Stimulated activated CD8-positive, alpha-beta memory T cell treated with anti-CD3 and anti-CD28 coated beads, Interleukin-4, amount 100 ng/mL, for 4 hours (primary cell): Measurements from ENCODE around the gene ECEL1.
"Not testable (repeated sequence)": the region's sequence is repeated elsewhere in the genome, so short reads cannot be mapped to it uniquely, and the experiment has no call there.

Source experiments
- DNase-seq, 2 donors: peaks; one replicate each; pipeline ENCODE4 v3.0.0-alpha.2; 2020; ENCODE audit warnings: low read depth in 2 of 2, low spot score in 1 of 2

ECEL1 gene

GRCh38 chr2:232460171-232460570 is 27.5 kb downstream of the ECEL1 start:
- DNase-seq, result no peak

GRCh38 chr2:232459419-232460035 is 28.1 kb downstream of the ECEL1 start:
- no peak for DNase-seq

GRCh38 chr2:232458661-232459418 is 28.8 kb downstream of the ECEL1 start:
- no peak for DNase-seq

DNA sequence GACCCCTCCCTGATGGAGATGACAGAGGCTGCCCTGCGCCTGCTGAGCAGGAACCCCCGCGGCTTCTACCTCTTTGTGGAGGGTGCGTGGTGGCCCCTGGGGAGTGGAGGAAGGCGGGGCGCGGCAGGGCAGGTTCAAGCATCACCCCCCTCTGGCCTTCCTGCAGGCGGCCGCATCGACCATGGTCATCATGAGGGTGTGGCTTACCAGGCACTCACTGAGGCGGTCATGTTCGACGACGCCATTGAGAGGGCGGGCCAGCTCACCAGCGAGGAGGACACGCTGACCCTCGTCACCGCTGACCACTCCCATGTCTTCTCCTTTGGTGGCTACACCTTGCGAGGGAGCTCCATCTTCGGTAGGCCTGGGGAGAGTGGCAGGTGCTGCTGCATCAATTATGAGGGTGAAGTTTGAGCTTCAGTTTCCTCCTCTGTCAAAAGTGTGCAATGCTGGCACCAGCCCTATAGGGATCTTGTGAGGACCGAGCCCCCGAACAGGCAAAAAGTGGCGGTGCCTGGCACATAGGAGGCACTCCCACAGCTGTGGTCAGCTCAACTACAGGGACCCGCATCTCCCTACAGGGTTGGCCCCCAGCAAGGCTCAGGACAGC is 29.5 kb downstream of the ECEL1 start:
- no peak for DNase-seq

GRCh38 chr2:232457121-232458011 is 30.3 kb downstream of the ECEL1 start:
- no peak for DNase-seq

DNA sequence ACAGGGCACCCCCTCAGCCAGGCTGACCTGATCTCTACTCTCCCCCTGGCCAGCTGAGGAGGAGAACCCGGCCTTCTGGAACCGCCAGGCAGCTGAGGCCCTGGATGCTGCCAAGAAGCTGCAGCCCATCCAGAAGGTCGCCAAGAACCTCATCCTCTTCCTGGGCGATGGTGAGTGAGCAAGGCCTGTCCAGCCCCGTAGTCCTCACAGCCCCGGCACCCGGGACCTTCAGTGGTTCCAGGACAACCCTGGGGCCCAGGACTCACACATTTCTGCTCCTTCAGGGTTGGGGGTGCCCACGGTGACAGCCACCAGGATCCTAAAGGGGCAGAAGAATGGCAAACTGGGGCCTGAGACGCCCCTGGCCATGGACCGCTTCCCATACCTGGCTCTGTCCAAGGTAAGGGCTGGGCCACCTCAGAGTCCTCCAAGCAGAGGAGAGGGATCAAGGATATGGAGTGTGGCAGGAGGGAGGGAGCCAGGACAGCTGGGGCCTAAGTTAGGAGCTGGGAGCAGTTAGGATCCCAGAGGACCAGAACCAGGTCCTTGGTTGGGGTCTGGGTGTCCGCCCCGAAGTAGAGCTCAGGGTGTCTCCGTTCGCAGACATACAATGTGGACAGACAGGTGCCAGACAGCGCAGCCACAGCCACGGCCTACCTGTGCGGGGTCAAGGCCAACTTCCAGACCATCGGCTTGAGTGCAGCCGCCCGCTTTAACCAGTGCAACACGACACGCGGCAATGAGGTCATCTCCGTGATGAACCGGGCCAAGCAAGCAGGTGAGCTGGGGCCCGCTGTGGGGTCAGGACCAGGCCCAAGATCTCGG is 31.1 kb downstream of the ECEL1 start:
- DNase-seq, result no peak

- DNase-seq, result no peak
These were observed 32.0 kb downstream of the ECEL1 start, which contains the start of gene ALPI for GRCh38 chr2:232455426-232456255. ALPI (plus strand) TSS chr2:232456153; CDS start chr2:232456200, 47 bp downstream.

DNA sequence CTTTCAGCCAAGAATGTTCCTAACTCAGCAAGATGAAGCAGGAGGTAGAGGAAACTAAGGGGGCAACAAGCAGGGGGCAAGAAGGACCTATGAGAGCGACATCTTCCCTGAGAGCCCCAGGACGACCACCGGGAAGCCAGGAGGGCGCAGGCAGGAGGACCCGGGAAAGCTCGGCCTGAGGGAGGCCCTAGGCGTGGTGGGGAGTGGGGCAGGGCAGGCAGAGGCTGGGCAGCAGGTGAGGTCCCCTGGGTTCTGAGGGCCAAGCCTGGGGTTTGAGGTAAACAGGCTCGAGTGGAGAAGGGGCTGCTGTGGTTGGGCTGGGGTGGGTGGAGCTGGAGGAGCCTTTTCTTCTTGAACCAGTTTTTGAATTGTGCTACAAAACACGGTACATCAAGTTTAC is 33.0 kb downstream of the ECEL1 start:
- no peak for DNase-seq

DNA sequence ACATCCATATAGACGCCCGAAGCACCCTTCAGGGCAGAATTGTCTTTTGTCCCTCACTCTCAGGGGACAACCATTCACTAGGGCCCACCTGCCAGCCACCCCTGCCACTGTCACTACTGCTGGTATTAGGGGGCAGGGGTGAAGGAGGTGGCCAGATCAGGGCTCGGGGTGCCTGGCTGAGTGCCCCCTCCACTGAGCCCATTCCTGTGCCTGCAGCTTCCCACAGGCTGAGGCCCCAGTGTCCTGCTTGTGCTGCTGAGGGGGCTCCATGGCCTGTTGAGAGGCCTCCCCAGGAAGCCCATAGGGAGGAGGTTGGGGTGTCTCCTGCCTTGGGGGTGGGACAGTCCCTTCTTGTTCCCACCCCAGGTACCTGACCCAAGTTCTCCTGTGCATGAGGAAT is 36.0 kb downstream of the ECEL1 start:
- DNase-seq, result not testable (repeated sequence)

DNA sequence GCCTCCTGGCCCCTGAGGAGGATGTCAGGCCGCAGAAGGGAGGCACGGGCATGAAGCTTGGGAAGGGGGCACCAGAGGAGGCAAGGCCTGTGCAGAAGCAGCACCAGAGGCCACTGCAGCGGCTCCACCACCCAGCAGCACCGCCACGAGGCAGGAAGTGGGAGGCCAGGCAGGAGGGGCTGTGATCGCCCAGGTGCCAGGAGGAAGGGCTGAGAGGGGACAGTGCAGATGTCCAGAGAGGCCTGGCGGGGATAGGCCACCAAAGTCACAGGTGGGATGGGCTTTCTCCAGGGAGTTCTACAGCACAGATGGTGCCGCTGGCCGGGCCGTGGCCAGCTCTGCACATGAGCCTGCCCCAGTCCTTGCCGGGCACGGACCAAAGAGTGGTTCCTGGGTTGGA is 37.7 kb downstream of the ECEL1 start:
- no peak for DNase-seq

DNA sequence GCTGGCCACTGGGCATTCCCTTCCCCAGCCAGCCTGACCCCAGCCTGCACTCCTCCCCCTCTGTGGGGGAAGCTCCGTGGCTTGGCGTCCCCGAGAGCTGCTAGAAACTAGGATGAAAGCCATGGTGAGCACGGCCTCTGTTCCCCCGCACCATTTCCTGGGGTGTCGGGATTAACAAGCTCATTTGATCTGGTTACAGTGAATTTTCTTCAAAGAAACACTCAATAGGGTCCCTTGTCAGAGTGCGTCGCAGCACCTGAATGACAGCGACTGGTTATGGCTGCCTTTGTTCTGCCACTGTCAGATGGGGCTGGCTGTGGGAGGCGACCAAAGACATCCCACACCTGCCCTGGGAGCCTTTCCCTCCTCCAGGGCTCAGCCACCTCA is 39.3 kb downstream of the ECEL1 start:
- no peak for DNase-seq

GRCh38 chr2:232447638-232448303 is 39.9 kb downstream of the ECEL1 start:
- no peak for DNase-seq

GRCh38 chr2:232447091-232447620 is 40.5 kb downstream of the ECEL1 start:
- DNase-seq, result no peak

DNA sequence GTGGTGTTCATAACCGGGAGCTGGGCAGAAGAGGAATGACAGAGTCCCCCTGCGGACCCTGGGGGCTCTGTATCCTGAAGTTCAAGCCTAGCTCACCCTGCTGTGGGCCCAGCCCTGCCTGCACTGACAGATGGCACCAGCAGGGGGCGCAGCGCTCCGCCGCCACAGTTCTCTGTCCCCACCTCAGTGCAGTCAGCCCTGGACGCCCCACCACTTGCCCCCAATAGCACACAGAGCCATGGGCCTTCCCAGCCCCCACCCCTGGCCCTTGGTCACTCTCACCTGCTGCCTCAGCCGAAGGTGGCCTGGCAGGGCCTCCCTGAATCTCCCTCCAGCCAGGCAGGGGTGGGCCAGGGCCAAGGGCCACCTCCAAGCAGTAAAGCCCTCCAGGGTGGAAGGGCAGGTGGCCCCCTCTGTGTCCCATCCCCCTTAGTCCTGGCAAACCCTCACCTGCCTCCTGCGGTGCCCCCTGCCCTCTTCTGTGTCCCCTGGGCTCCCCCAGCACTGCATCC is 41.3 kb downstream of the ECEL1 start:
- not testable (repeated sequence) for DNase-seq

DNA sequence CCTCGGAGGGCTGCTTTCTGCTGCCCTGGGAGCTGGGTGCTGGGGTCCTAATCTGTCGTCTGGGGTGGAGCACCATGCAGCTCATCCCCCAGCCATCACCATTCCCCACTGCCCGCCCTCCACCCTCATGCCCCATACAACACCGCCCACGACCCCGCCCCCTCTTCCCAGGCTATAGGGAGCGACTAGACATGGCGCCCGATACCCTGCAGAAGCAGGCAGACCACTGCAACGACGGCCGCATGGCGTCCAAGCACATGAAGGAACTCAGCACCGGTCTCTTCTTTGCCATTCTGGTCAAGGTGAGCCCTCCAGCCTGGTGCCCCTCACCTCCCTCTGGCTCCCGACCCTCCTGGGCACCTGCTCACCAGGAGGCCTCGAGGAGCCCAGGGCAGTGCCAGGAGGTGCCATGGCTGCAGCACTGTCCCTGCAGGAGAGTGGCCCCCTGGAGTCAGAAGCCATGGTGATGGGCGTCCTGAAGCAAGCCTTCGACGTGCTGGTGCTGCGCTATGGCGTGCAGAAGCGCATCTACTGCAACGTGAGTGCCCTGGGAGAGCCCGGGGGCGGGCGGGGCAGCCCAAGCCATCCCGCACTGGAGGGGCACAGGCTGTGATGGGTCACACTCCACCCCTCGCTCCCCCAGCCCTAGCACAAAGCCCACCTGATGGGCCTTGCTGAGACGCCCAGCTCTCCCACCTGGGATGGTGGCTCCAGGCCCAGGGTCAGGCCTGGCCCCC is 42.3 kb downstream of the ECEL1 start:
- DNase-seq, result not testable (repeated sequence)

GRCh38 chr2:232444409-232445148 is 43.1 kb downstream of the ECEL1 start:
- DNase-seq, result peak; percentile 12 to 26
